SK-N-SH (cell line): ENCODE measurements around the gene PIEZO2.

ENCODE experiments used
- TAF1 ChIP-seq: IDR thresholded peaks from 2 replicates; pipeline ENCODE4 v1.6.1; 2012; ENCODE audit warnings: low read depth, mild to moderate bottlenecking, low read length, moderate library complexity, borderline replicate concordance
- TF ChIP-seq, protein P1 (sequence below): fragments of 200-600 bp; sonication (generic); IDR thresholded peaks from 2 replicates; pipeline ENCODE4 v1.6.1; 2017; ENCODE audit warnings: antibody characterized with exemption, mild to moderate bottlenecking, moderate library complexity

DNA sequence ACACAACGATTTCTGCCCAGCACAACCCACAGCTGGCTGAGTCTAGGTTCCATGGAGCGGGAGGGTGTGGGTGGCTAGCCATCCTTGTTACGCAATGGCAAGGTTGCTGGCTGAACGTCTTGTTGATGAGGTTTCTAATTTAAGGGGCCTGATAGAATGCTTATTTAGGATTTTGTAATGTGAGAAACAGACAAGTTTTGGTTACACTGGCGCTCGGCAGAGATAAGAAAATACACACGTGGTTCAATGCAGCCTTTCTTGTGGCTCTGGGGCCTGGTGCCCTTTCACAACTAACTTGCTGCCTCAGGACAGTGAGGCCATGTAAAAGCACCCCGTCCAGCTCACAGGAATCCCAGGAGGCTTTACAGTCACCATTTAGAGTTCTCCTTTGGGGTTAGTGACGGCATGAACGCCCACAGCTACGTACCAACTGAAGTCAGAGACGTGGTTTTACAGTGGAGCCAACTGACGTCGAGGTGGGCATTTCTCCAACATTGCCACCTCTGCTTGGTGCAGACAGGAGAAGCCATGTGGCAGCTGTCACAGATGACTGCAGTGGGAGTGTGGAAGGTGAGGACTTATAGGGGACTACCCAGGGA, 29.7 kb upstream of the PIEZO2 start:
- TF ChIP-seq, protein P1, sequence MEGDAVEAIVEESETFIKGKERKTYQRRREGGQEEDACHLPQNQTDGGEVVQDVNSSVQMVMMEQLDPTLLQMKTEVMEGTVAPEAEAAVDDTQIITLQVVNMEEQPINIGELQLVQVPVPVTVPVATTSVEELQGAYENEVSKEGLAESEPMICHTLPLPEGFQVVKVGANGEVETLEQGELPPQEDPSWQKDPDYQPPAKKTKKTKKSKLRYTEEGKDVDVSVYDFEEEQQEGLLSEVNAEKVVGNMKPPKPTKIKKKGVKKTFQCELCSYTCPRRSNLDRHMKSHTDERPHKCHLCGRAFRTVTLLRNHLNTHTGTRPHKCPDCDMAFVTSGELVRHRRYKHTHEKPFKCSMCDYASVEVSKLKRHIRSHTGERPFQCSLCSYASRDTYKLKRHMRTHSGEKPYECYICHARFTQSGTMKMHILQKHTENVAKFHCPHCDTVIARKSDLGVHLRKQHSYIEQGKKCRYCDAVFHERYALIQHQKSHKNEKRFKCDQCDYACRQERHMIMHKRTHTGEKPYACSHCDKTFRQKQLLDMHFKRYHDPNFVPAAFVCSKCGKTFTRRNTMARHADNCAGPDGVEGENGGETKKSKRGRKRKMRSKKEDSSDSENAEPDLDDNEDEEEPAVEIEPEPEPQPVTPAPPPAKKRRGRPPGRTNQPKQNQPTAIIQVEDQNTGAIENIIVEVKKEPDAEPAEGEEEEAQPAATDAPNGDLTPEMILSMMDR: no peak
- no peak for TF ChIP-seq TAF1
